Lower lobe of right lung (tissue), 2 donors: ENCODE data around the gene TNKS2. TPM values are rescaled to one million over a fixed set of nuclear protein-coding genes. Genes with fewer than 3 reads are reported as not detected.
A peak's percentile ranks its signal among the peaks of the same experiment; 100 is the strongest.
"Not testable (repeated sequence)": the region's sequence is repeated elsewhere in the genome, so short reads cannot be mapped to it uniquely, and the experiment has no call there.

ENCODE experiments used
- ATAC-seq, 2 donors: fragments of 200-7000 bp; cut with Tn5 transposase; one replicate each; pipeline ENCODE4 v1.9.1; 2020 to 2022; ENCODE audit warnings: mild to moderate bottlenecking in 2 of 2, moderate library complexity in 2 of 2
- DNase-seq: peaks from one replicate; pipeline ENCODE4 v3.0.0-alpha.2; 2020
- H3K27ac ChIP-seq: fragments of 200-600 bp; one replicate; pipeline ENCODE4 v1.8.0; 2022
- H3K27me3 ChIP-seq: fragments of 200-600 bp; one replicate; pipeline ENCODE4 v1.8.0; 2022; ENCODE audit warnings: low read depth
- H3K36me3 ChIP-seq: fragments of 200-600 bp; one replicate; pipeline ENCODE4 v1.8.0; 2022; ENCODE audit warnings: mild to moderate bottlenecking
- H3K4me1 ChIP-seq: fragments of 200-600 bp; one replicate; pipeline ENCODE4 v1.8.0; 2022
- H3K4me3 ChIP-seq: fragments of 200-600 bp; one replicate; pipeline ENCODE4 v1.8.0; 2022; ENCODE audit warnings: mild to moderate bottlenecking
- H3K9me3 ChIP-seq: fragments of 200-600 bp; one replicate; pipeline ENCODE4 v1.8.0; 2022
- intact Hi-C: fragments of 100-400 bp; cut with DNase I; formaldehyde crosslinking; loops from one replicate; pipeline ENCODE4 v1.11.0; 2022
- total RNA-seq: library from RNA; stranded (reverse); fragmentation: NEBNext Ultra II Directional; extraction: Animal tissue kit (Norgen Biotek cat#: 25700); gene quantifications from one replicate; pipeline ENCODE4 v1.2.1, GENCODE V29; 2021
- TF ChIP-seq, protein P1 (sequence below): fragments of 200-600 bp; IDR thresholded peaks from one replicate; pipeline ENCODE4 v1.8.0; 2022; ENCODE audit warnings: antibody characterized with exemption, mild to moderate bottlenecking
- donor health status: DM: no; HTN: yes; CAD: no; lungs with severe emphysema.

The TNKS2 gene
- total RNA-seq, 1 donor from 2014 or later = 42.8 TPM

DNA sequence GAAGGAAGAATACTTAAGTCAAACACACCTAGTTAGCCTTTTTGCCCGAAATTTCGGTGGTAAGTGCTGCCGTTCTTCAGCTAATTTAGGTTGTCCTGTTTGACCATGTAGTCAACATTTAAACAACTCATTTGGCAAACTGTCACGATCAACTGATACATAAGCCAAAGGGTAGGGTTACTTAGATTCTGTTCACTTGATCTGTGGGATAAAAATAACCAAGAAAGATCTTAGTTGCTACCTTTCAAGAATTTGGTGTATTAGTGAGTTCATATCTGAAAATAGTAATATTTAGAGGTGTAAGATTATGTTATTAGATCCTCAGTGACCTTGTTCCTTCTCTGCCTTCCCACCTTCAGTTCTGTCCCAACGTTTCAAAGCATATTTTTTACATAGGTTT is 2.0 kb downstream of the TNKS2 start:
- H3K27me3 ChIP-seq = no peaks in the 10 kb centered on the region
- ATAC-seq (no peak), DNase-seq (no peak)
- peaks cover 62% of the 10 kb centered on the region for H3K4me1 ChIP-seq
- peaks cover 15% of the 10 kb centered on the region for H3K36me3 ChIP-seq
- no peaks in the 10 kb centered on the region for H3K9me3 ChIP-seq
- H3K4me3 ChIP-seq = peak overlapping the region; percentile 95
- H3K27ac ChIP-seq = peak overlapping the region; percentile 97
- intact Hi-C loops = no loop called here
- TF ChIP-seq, protein P1, sequence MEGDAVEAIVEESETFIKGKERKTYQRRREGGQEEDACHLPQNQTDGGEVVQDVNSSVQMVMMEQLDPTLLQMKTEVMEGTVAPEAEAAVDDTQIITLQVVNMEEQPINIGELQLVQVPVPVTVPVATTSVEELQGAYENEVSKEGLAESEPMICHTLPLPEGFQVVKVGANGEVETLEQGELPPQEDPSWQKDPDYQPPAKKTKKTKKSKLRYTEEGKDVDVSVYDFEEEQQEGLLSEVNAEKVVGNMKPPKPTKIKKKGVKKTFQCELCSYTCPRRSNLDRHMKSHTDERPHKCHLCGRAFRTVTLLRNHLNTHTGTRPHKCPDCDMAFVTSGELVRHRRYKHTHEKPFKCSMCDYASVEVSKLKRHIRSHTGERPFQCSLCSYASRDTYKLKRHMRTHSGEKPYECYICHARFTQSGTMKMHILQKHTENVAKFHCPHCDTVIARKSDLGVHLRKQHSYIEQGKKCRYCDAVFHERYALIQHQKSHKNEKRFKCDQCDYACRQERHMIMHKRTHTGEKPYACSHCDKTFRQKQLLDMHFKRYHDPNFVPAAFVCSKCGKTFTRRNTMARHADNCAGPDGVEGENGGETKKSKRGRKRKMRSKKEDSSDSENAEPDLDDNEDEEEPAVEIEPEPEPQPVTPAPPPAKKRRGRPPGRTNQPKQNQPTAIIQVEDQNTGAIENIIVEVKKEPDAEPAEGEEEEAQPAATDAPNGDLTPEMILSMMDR = no peak

DNA sequence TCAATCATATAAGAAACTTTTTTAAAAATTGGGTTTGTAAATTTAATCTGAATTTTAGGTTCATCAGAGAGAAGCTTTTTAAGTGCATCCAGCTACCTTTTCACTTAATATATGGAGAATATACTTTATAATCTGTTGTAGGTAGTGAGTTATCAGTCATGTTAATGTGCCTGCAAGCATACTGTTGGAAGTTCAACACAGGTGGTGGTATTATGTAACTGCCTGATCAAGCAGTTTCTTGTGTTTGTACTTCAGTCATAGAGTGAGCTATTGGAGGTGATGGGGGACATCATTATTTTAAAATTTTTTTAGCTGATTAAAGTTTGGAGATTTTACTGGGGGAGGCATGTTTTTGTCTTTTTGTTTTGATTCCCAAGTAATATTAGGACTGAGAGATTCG is 2.5 kb downstream of the TNKS2 start:
- TF ChIP-seq, protein P1 = no peak
- peaks cover 66% of the 10 kb centered on the region for H3K4me1 ChIP-seq
- H3K4me3 ChIP-seq = peak overlapping the region; percentile 95
- ATAC-seq = no peak
- DNase-seq = no peak
- intact Hi-C loops = no loop called here
- H3K27ac ChIP-seq = no peak overlapping the region
- H3K9me3 ChIP-seq = no peaks in the 10 kb centered on the region
- H3K27me3 ChIP-seq = no peaks in the 10 kb centered on the region
- peaks cover 21% of the 10 kb centered on the region for H3K36me3 ChIP-seq

DNA sequence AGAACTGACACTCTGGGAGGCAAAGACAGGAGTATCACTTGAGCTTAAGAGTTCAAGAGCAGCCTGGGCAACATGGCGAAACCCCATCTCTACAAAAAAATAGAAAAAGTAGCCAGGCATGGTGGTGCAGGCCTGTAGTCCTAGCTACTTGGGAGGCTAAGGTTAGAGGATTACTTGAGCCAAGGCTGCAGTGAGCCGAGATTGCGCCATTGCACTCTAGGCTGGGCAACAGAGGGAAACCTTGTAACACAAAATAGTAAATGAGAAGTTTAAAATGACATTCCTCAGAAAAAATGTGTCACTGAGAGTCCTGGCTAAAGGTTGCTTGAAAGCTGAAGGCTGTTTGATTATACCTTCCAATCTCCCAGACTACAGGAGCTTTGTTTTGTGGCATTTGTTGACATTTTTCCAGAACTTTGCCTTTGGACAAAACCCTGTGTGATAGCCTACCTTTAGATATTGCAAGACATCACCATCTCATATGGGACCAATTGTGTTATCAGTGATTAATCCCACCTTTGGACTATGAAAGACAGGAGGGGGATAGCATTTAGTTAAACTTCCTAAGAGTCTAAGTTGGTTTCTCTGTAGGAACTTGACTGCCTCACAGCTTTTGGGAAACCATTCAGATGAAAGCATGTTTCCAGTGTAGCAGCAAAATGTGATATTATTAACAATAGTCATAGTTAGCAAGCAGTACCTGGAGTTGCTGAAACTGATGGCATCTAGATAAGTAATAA is 5.3 kb downstream of the TNKS2 start:
- peaks cover 53% of the 10 kb centered on the region for H3K4me1 ChIP-seq
- H3K36me3 ChIP-seq = peaks cover 26% of the 10 kb centered on the region
- H3K4me3 ChIP-seq = no peak overlapping the region
- intact Hi-C loops = no loop called here
- no peaks in the 10 kb centered on the region for H3K9me3 ChIP-seq
- TF ChIP-seq, protein P1 = no peak
- ATAC-seq (no peak), DNase-seq (no peak)
- H3K27me3 ChIP-seq = no peaks in the 10 kb centered on the region
- no peak overlapping the region for H3K27ac ChIP-seq

DNA sequence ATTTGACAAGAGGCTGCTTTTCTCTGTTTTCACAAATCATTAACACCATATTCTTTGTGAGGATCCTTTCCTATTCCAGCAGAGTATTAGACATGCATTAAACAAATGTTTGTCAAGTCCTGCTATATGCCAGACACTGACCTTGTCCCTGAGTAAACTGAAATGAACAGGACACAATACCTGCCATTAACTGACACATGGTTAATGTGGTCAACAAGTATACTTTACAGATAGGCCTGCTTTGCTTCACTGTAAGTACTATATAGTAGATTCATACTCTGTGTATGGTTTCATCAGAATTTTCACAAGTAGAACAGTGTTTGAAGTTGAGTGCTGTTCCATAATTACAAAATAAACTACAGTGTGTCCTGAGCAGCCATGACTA is 5.9 kb downstream of the TNKS2 start:
- intact Hi-C loops = no loop called here
- no peak for ATAC-seq

DNA sequence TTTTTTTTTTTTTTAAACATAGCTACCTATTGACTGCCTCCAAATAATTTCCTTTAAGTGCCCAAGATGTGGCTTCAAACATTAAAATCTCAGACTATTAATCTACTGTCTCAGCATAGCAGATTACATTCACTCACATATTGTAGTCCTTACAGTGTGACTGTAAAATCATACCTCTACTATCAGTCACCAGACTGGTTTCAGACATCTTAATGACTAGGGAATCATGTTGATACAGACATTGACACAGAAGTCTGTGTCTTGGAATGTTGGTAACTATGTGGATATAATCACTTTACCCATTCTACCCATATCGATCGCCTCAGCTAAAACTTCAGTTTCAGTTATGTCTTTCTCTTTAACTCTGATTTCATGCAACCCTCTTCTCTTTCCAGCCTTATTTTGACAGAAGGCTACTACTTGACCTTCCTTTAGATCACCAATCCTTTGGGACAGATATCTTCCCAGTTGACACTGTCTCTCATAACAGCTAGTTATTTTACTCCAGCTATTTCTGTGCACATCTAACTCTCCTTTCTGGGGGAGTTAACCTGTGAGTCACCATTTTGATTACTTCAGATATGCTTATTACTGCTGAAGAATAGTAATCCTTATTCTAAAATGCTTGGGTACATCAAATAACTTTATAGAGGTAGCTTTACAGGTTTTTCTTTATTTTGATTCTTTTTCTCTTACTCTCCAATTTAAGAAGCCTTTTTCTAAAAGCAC is 7.0 kb downstream of the TNKS2 start:
- no peak overlapping the region for H3K27ac ChIP-seq
- ATAC-seq (no peak), DNase-seq (no peak)
- H3K4me3 ChIP-seq = no peak overlapping the region
- no peaks in the 10 kb centered on the region for H3K9me3 ChIP-seq
- H3K36me3 ChIP-seq = peaks cover 26% of the 10 kb centered on the region
- peaks cover 44% of the 10 kb centered on the region for H3K4me1 ChIP-seq
- TF ChIP-seq, protein P1 = no peak
- no peaks in the 10 kb centered on the region for H3K27me3 ChIP-seq
- intact Hi-C loops = no loop called here

More for the DNA sequence above, 5.9 kb downstream of the TNKS2 start:
- no peak for DNase-seq
- Histone ChIP-seq H3K27ac (no peak overlapping the region), H3K27me3 (no peaks in the 10 kb centered on the region), H3K9me3 (no peaks in the 10 kb centered on the region), H3K4me1 (peaks cover 53% of the 10 kb centered on the region), H3K36me3 (peaks cover 26% of the 10 kb centered on the region), H3K4me3 (no peak overlapping the region)
- TF ChIP-seq, protein P1 = no peak

DNA sequence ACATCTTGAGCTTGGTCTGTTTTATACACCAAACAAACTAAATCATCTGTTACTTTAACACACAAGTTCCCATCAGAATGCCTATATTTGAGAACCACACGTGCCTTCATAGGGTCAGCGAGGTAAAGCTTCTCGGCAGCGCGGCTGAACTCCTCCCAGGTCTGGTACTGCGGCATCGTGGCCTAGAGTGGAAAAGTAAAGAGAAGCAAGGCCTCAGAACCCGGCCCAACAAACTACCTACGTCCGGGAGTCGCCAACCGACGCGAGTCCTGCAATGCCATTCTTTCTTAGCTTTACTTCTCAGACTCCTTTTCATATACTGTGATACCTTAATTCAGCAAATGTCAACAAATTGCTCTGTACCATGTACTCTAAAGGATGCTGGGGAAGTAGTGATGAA is 9.0 kb downstream of the TNKS2 start:
- DNase-seq, H3K27ac ChIP-seq, intact Hi-C loops, H3K9me3 ChIP-seq, H3K4me3 ChIP-seq, H3K27me3 ChIP-seq: not testable (repeated sequence)
- H3K4me1 ChIP-seq = peaks cover 26% of the 10 kb centered on the region
- H3K36me3 ChIP-seq = peaks cover 20% of the 10 kb centered on the region
- peak in 1 of 2 donors; percentile 47 for ATAC-seq
